CD4-positive, alpha-beta T cell treated with Interleukin-15 for 1 hour (primary cell): ENCODE measurements around the gene WWOX.

Source experiments
- DNase-seq: peaks from one replicate; pipeline ENCODE4 v3.0.0-alpha.2; 2020

WWOX gene

DNA sequence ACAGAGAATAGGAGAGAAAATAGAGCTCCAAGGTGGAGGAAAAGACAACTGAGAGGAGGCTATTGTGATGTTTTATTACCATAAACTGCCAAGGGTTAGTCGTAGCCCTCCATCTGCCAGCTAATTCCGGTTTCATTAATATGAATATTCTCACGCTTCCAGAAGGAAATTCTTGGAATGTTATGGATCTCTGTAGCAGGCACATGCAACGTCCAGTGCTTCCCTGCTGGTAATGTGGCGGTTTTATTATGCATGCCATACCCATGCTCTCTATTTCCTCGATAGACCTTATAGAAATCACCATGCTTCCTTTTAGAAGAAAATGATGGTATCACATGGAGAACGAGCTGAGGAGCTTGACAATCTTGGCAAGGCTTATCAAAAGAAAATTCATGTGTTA, 1037.5 kb downstream of the WWOX start:
- no peak for DNase-seq

DNA sequence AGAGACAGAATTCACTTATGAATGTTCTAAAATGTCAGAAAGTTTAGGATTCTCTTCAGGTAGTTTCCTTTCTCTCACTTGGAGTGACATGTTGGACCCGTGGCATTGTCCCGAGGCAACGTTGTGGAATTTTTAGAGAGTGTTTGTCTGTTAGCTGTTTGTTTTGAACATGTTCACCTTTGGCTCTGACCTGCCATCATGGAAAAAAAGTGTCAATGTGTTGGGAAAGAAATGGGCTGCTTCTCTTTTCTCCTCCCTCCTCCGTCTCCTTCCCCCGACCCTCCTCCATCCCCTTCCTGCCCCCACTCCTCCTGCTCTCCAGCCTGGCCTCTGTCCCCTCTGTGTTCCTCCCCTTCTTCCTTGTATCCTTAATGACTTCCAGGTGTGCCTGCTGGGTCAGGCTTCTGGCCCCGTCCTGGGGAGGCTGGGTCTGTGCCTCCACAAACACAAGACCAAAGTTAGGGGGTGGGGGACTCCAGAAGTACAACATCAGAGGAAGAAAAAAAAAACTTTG, 1038.0 kb downstream of the WWOX start:
- no peak for DNase-seq

DNA sequence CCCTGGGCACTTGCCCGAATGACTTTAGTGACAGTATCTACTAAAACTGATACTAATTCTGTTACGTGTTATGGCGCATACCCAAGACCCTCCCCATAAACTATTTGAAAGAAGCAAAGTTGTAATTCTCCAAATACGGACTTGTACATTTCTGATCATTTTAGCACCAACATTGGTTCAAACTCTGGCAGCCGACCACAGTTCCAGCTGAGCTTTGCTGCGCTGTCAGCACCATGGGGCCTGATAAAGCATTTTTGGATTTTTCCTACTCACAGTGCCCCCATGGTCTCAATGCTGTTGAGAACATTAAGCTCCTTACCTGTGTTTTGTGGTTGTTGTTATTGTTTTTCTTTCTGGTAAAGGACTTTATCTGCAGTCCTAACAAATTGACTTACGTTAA, 1040.3 kb downstream of the WWOX start:
- no peak for DNase-seq

DNA sequence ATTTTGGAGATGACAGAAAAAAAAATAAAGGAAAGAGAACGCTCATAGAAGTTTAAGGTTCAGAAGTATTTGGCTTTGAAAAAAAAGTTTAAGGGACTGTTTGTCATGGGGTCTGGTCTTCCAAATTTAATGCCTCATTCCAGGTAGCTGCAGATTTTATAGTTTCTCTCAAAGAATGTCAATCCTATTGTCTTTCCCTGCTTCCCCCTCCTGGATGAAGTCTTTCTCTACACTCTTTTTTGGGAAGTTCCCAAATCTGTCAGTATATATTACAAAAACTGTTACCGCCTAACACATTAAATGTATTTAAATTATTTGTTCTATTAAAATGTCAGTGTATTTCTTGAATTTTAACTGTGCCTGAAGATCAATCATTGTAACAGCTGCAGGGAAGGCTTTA, 1043.6 kb downstream of the WWOX start:
- DNase-seq, result no peak

DNA sequence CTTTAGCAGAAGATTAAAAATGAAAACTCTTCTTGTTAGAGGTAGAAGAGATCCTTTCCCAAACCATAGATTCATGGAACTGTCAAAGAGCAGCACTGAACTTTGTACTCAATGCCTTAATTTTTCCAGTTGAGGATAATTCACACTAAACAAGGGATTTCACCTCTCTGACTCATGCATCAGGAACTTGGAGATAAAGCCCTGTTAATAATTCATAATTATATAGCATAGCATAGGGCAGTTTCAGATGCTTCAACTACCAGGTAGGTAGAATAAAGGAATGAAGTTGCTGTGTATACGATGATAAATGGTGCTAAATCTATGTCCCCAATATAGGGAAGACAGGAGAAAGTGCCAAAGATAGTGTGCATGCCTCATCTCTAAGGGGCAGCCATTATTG, 1050.7 kb downstream of the WWOX start:
- DNase-seq, result no peak

DNA sequence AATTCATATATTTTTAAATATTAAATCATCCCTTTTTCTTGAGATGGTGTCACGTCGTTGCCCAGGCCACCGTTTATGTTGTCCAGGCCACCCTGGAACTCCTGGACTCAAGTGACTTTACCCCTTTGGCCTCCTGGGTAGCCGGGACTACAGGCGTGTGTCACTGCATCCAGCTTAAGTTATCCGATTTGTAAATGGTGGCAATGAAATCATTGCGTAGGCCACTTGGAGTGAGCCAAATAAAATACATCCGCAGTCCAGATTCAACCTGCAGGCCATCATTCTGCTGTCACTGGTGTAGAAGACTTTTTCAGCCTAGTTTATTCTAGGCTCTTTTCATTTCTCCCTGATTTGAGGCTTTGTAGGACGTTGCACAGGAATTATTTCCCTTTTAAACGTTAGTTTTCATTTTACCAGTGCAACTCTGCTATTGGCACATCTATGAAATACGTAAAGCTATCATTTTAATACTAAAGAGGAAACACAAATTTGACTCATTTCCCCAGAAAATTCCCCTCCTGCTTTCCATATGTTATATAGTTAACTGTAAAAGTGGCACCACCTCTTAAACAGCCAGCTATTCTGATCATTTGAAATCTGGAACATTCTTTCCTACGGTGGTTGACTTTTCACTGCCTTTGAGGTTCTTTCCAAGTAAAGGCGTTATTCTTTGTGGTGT, 1051.3 kb downstream of the WWOX start:
- DNase-seq, result no peak

DNA sequence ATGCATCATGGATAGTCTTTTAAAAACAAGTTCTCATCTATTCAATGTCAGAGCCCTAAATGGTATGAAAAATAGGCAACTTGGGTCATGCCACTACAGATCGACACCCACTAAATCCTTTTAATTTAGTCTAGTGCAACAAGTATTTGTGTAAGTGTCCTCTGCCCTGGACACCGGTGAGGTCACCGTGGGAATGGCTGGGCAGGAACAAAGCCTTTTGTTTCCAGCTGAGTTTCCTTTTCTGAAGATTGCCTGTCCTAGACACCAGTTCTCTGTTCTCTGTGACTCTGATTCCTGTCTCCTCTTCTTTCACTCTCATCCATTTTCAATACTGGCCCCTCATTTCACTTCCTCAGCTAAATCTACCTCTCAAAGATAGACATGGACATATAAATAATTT, 1054.6 kb downstream of the WWOX start:
- no peak for DNase-seq

DNA sequence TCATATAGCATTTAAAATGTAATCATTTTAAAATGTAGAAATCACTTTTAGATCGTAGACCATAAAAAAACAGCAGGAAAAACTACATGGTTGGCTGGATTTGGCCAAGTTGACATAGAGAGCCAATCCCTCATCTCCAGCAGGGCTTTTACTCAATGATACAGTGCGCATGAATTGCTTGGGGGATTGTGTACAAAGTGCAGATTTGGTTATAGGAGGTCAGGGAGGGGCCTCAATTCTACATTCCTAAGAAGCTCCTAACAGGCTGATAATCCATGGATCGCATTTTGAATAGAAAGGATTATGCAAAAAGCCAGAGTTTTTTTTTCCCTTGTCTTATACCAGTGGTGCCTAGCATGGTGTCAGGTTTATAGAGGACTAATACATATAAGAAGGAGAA, 1056.0 kb downstream of the WWOX start:
- DNase-seq, result no peak

DNA sequence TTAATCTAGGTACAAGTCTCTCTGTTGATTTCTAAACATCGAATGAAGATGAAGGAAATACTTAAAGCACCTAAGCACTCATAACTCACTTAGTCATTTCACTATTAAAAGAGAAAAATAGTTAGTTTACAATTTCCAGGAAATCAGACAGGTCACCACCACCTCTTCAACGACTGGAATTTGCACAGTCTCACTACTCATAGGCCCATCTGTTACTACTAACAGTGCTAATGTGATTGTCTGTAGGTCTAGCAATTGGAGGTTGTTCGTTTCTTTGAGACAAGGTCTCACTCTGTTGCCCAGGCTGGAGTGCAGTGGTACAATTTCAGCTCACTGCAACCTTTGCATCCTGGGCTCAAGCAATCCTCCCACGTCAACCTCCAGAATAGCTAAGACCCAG, 1056.5 kb downstream of the WWOX start:
- no peak for DNase-seq

DNA sequence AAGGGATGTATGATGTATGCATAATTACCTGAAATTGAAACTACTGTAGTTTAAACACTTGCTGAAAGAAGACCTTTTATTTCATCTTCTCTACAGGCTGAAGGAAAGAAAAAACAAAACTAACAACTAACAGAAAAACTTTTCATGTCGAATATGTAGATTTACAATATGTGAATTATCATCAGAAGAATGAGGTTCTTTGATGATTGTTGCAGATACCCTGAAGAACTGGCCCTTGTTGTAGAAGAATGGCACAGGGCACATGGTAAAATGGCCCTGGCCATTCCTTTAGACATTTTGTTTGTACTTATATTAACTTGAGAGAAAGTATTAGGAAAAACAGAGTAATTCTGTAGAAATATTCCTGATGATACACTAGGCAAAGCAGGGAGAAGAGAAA, 1057.3 kb downstream of the WWOX start:
- no peak for DNase-seq

DNA sequence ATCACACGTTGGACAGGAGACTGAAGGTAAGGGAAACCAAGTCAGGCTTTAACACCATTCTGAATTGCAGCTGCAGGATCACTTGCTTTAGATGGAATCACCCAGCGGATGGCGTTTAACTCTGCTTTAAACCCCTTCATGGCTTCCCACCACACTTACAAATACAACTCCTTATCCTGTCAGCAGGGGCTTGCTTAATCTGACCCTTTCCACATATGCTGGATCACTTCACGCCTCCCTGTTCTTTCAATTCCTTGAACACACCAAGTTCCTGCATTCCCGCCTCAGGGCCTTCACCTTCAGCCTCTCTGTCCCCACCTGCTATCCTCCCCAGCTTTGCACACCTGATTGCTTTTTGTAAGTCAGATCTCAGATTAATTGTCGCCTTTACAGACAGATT, 1058.9 kb downstream of the WWOX start:
- no peak for DNase-seq

DNA sequence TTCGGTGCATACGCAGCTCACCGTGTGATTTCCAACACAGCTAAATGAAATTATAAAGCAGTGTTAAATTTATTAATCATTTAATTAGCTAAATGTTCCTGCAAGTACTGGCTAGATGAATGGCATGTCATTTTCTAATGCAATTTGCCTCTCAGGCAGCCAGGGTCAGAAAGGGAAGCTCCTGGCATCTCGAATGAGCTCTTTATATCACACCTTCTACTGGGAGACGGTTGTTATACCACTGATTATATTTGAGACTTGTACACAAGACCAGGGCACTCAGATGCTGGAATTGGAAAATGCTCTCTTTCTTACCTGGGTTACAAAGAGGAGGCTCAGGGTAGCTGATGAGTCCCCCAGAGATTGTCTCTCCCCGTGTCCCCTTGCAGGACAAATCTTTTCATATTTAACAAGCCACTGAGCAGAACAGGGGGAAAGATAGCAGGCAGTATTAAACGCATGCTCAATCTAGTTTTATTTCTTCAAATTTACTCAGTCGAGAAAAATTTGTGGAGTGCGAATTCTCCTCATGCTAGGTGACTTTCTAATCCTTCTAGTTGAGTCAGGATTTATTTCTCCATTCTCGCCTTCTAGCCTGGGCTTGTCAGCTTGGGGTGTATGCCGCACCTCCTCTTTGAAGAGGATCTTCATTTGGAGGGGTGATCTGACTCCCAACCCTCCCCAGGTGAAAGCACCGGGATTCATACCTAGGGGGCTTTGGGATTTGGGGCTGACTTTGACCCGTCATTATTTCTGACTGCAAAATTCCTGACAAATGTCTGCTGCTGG, 1060.0 kb downstream of the WWOX start:
- DNase-seq, result no peak

DNA sequence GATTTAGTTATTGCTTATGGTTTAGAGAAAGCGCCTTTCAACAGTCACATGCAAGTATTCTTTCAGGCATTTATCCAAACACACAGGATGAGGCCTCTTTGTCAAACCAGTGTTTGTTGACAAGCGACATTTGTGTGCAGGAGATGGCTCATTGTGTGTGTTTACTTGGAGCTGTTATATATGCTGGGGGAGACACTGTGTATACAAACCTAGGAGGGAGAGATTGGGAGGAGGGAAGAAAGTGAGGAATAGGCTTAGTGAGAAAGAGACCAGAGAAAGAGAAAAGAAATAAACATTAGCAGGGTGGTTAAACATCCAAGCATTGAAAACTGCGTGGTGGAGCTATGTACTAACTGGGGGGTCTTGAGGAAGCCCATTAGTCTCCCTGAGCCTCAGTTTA, 1063.5 kb downstream of the WWOX start:
- DNase-seq, result no peak

DNA sequence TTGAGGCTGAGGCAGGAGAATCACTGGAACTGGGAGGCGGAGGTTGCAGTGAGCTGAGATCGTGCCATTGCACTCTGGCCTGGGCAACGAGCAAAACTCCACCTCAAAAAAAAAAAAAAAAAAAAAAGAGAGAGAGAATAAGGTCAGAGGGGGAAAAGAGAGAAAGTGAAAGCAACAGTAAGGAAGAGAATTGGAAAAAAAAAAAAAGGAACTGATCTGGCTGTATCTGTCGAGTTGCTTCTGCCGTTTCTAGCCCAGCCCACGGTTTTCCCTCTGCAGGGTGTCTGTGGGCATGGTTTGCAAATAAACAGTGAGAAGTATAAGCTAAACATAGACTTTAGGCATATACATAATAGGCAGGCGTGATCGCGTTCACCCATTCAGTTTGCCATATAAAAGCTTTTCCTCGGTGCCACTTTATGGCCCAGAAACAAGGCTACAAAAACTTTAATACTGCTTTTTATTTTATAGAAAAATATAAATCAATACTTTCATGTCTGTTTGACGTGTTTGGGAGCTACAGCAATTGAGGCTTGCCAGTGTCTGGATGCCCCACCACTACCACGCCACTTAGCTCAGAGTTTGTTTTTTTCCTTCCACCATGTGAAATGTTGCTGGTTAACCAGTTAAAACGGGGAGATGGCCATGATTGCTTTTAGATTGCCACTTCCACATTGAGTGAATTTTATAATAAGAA, 1064.4 kb downstream of the WWOX start:
- DNase-seq, result peak; percentile 27

DNA sequence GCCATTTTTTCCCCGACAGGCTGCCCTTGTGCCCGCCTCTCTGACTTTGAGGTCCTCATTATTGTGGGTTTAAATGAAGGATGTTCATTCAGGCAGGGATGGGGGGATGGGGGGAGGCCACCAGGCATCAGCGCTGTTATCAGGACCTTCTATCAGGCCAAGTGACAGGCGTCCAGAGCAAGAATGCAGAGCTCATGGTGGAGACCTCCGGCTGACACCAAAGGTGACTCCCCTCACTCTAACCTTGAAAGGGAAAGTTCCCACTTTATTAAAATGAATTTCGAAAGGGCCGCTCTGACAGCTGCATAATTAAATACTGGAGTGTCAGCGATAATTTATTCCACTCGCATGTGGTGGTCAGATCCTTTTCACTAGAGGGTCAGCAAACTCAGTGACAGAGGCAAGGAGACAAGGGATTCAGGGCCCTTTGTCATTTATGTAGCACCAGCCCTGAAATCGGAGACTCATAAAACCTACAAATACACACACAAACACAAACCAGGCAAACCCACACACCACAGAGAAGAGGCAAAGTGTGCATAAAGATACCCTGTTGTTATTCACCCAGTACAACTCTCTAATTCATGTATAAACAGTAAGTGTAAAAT, 1065.0 kb downstream of the WWOX start:
- no peak for DNase-seq

DNA sequence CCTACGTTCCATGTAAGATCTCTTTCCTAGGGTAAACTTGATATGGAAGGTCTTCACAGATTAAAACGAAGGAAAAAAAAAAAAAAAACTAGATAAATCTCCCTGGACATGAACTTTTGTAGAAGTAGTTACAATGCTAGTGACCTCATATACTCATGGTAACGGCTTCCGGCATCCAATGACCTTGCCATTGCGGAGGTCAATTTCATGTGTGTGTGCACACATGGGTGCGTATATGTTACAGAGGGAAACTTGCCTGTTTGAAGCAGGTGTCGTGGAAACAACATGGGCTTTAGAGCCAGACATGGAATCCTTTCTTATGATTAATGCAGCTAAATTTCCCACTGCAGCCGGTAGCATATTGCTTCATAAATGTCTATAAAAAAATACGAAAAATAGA, 1065.6 kb downstream of the WWOX start:
- no peak for DNase-seq

DNA sequence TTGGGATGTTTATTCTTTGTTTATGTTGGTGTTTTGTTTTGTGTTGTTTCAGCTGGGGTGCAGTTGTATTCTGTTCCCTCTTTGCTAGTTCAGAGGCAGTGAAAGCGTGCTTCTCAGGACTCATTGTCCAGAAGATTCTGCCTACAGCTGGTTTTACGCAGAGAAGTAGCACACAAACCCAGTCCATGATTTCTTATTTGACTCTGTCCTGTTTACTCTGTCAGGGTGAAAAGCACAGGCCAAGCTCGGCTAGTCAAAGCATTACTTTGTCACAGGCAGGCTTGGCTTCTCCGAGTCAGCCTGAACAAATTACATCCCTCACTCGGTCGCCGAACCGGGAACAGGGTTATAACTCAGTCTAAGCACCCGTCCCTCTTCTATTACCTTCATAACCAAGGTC, 1066.1 kb downstream of the WWOX start:
- DNase-seq, result no peak

DNA sequence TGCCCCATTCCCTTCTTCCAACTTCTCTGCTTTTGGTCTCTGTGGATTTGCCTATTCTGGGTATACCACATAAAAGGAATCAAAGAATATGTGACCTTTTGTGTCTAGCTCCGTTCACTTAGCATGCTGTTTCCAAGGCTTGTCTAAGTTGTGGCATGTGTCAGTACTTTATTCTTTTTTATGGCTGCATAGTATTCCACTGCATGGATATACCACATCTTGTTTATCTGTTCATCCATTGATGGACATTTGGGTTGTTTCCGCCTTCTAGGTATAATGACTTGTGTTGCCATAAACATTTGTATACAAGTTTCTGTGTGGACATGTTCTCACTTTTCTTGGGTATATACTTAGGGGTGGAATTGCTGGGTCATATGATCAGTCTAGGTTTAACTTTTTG, 1068.4 kb downstream of the WWOX start:
- no peak for DNase-seq

DNA sequence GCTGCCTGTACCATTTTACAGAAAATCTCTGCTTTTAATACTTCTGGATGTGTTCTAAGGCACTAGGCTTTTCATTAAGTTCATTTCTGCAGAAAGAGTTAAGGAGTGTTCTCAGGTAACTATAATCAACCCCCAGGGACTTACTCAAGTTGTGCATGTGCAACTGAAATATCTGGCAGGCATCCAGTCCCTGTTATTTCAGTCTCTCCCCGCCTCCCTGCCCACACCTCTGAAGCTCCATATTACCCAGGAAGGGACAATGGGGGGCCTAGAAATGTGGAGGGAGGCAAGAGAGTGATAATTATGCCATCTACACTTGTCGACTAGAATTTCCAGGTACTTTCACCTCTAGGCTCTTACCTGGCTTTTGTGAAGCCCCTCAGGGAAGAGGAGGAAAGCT, 1068.9 kb downstream of the WWOX start:
- no peak for DNase-seq

DNA sequence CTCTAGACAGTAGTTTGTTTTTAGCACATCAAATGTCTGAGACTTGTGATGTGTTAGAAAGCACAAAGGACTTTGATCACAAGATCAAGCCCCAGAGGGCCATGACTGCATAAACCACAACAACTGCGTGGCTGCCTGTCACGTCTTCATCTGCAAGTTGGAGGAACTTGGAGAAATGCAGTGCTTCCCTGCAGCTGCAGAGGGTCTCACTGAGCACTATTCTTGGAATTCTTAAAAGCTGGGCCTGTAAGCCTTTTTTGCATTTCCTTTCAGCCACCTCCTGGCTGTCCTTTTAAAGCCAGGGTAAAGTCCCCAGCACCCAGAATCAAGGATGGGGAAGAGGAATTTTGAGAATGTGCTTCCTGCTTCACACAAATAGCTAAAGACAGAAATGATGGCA, 1069.8 kb downstream of the WWOX start:
- no peak for DNase-seq

DNA sequence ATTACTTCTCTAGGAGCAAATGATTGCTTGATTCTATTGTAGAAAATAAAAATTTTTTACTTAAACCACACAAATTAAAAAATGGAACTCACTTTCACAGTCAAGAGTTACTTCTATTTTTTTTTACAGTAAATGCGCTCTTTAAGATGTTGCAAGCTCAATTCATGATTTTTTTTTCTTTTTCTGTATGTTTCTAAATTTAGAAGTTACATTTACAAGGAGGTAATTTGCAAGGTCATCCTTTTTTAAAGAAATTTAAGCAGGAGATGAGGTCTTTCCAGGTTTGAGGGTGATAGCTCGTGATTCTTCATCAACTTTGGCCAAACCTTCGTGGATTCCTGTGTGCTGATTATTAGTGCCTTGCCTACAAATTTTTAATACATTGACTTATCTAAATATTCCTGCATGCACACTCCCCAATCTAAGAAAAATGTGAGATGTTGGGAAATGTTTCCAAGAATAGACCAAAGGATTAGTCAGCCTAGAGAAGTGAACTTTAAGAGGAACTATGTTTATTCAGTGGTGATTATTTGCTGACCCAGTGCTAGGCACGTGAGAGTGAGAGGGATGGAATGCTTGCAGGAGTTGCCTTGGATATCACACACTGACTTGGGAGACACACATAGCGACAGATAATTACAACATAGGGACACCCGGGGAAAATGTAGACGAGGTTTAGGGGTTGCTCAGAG, 1071.2 kb downstream of the WWOX start:
- peak; percentile 68 for DNase-seq

DNA sequence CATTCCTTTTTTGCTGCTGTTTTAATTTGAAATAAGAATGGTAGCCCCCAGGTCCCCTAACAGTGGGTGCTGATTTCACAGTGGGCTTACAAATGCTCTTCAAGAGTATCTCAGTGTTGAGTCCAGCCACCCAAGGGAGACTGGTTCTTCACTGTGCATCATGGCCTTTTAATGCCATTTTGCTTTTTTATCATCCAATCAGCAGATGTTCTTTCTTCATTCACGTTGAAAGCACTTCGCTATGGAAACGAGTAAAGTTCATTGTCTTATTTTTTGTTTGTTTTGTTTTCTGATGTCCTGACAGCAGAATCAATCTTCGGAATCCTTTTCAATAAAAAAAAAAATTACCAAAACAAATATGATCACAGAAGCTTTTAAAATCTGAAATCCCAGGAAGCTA, 1072.0 kb downstream of the WWOX start:
- no peak for DNase-seq
